DOHH2 (cell line): ENCODE data around the gene YTHDC2.

ENCODE experiments used
- H3F3A ChIP-seq: fragments of 200-600 bp; sonication (generic), shearing (Covaris generic); 2 replicates; pipeline ENCODE4 v1.6.0; 2016; ENCODE audit warnings: antibody characterized with exemption, mild to moderate bottlenecking; ENCODE audit not compliant: control insufficient read depth, insufficient read depth
- H3K27ac ChIP-seq: fragments of 200-600 bp; sonication (generic); 2 replicates; pipeline ENCODE4 v1.5.1; 2014; ENCODE audit warnings: low read depth, mild to moderate bottlenecking, low read length, moderate library complexity
- H3K27me3 ChIP-seq: fragments of 200-600 bp; sonication (generic); 2 replicates; pipeline ENCODE4 v1.6.1; 2014; ENCODE audit warnings: mild to moderate bottlenecking, low read length, mixed read lengths; ENCODE audit not compliant: control insufficient read depth
- H3K36me3 ChIP-seq: fragments of 200-600 bp; sonication (generic); 2 replicates; pipeline ENCODE4 v1.6.1; 2014; ENCODE audit warnings: mild to moderate bottlenecking, low read length, moderate library complexity, mixed read lengths; ENCODE audit not compliant: control insufficient read depth
- H3K4me1 ChIP-seq: fragments of 200-600 bp; sonication (generic); 2 replicates; pipeline ENCODE4 v1.6.1; 2014; ENCODE audit warnings: mild to moderate bottlenecking, low read length, mixed read lengths; ENCODE audit not compliant: control insufficient read depth
- H3K4me2 ChIP-seq: fragments of 200-600 bp; sonication (generic); 2 replicates; pipeline ENCODE4 v1.6.0; 2014; ENCODE audit warnings: mild to moderate bottlenecking, low read length, moderate library complexity
- H3K4me3 ChIP-seq: fragments of 200-600 bp; sonication (generic); 2 replicates; pipeline ENCODE4 v1.5.1; 2014; ENCODE audit warnings: mild to moderate bottlenecking, low read length, mixed read lengths
- H3K79me2 ChIP-seq: fragments of 200-600 bp; sonication (generic); 2 replicates; pipeline ENCODE4 v1.6.1; 2014; ENCODE audit warnings: mild to moderate bottlenecking, low read length, mixed read lengths; ENCODE audit not compliant: control insufficient read depth
- H3K9me2 ChIP-seq: fragments of 200-600 bp; sonication (generic); replicated peaks from 2 replicates; pipeline ENCODE4 v1.6.1; 2014; ENCODE audit warnings: mild to moderate bottlenecking, low read length, mixed read lengths; ENCODE audit not compliant: control insufficient read depth
- H3K9me3 ChIP-seq: fragments of 200-600 bp; sonication (generic); 2 replicates; pipeline ENCODE4 v1.6.1; 2014; ENCODE audit warnings: antibody characterized with exemption, low read length, mixed read lengths; ENCODE audit not compliant: control insufficient read depth, insufficient read depth
- H4K20me1 ChIP-seq: fragments of 200-600 bp; sonication (generic); 2 replicates; pipeline ENCODE4 v1.6.0; 2014; ENCODE audit warnings: low read depth, mild to moderate bottlenecking, antibody characterized with exemption, low read length, moderate library complexity; ENCODE audit not compliant: control insufficient read depth, insufficient read depth
- CTCF ChIP-seq: fragments of 200-600 bp; sonication (generic); IDR thresholded peaks from one replicate; pipeline ENCODE4 v1.5.1; 2014; ENCODE audit warnings: antibody characterized with exemption, mild to moderate bottlenecking, low read depth, low read length; ENCODE audit not compliant: poor library complexity, severe bottlenecking
- EZH2phosphoT487 ChIP-seq: fragments of 200-600 bp; sonication (generic); IDR thresholded peaks from 2 replicates; pipeline ENCODE4 v1.6.1; 2017; ENCODE audit warnings: borderline replicate concordance, mild to moderate bottlenecking, antibody characterized with exemption, low read length, moderate library complexity, mixed read lengths

Gene YTHDC2

DNA sequence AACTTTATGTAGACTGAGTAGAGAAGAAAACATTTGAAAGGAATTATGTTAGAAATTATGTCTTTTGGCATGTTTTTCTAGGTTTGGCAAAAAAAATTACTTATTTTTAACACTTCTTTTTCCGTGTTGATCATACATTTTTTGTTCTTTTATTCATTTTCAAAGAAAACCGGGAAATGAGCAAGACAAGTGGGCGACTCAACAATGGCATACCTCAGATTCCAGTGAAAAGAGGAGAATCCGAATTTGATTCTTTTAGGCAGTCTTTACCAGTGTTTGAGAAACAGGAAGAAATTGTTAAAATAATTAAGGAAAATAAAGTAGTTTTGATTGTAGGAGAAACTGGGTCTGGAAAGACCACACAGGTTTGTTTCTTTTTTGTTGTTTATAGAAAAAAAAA lies 12.9 kb downstream of the YTHDC2 start:
- Histone ChIP-seq H3K4me3 (no peak overlapping the region), H3K79me2 (peaks cover 31% of the 10 kb centered on the region), H3K4me2 (no peak overlapping the region), H3K9me2 (no peaks in the 10 kb centered on the region), H4K20me1 (no peaks in the 10 kb centered on the region), H3K36me3 (peaks cover 39% of the 10 kb centered on the region), H3F3A (no peaks in the 10 kb centered on the region; the same call in none of the 2 replicates), H3K9me3 (peaks cover 9% of the 10 kb centered on the region; the same call in 1 of the 2 replicates), H3K4me1 (peaks cover 30% of the 10 kb centered on the region), H3K27me3 (no peaks in the 10 kb centered on the region), H3K27ac (no peak overlapping the region)
- TF ChIP-seq EZH2phosphoT487 (no peak), CTCF (no peak)

DNA sequence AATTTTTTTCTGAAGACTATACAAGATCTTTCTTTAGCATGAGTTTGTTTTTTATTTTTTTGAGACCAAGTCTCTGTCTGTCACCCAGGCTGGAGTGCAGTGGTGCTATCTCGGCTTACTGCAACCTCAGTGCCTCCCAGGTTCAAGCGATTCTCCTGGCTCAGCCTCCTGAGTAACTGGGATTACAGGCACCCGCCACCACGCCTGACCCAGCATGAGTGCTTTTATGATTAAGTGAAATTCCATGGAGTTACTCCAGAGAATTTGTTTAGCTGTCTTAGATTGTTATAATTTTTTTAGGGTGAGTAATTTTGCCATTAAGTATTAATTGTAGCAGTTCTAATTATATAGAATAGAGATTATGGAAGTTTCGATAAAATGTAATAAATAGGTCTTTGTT lies 14.3 kb downstream of the YTHDC2 start:
- Histone ChIP-seq H3K9me2 (no peaks in the 10 kb centered on the region), H3K27me3 (no peaks in the 10 kb centered on the region)

DNA sequence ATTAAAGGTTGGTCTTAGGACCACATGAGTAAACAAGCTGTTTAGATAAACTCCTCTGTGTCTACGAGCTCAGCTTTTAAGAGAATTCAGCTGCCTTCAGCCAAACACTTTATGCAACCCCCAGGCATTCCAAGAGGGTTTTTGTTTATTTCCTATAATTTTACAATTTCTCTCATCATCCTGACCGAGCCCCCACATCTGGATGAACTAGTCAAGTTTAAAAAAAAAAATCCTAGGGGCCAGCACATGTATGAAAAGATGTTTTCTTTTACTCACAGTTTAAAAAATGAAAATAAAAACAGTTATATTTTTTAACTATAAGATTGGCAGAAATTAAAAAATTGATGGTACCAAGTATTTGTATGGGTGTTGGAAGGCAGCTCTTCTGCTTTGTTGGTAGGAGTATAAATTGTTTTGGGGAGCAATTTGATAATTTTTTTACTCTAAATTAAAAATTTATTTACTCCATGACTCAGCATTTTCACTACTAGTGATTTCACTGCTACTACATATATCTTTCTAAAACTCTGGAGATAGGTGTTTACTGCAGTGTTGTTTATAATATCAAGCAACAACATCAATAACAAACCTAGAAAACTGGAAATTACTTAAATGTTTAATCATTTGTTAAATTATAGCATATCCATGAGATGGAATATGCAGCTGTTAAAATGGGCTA lies 18.1 kb downstream of the YTHDC2 start:
- Histone ChIP-seq H3K4me3 (no peak overlapping the region), H3K36me3 (peaks cover 59% of the 10 kb centered on the region), H3K9me2 (no peaks in the 10 kb centered on the region), H3K79me2 (no peaks in the 10 kb centered on the region), H3F3A (no peaks in the 10 kb centered on the region), H3K4me1 (no peaks in the 10 kb centered on the region), H3K9me3 (peaks cover 9% of the 10 kb centered on the region; the same call in 1 of the 2 replicates), H3K4me2 (no peak overlapping the region), H4K20me1 (no peaks in the 10 kb centered on the region), H3K27me3 (no peaks in the 10 kb centered on the region), H3K27ac (no peak overlapping the region)
- no peak for TF ChIP-seq EZH2phosphoT487
- TF ChIP-seq CTCF, result no peak

More for the DNA sequence above, 14.3 kb downstream of the YTHDC2 start:
- Histone ChIP-seq H3K36me3 (peaks cover 50% of the 10 kb centered on the region), H4K20me1 (no peaks in the 10 kb centered on the region), H3K79me2 (peaks cover 21% of the 10 kb centered on the region), H3K4me2 (no peak overlapping the region), H3F3A (no peaks in the 10 kb centered on the region; the same call in none of the 2 replicates), H3K27ac (no peak overlapping the region), H3K4me1 (peaks cover 25% of the 10 kb centered on the region), H3K4me3 (no peak overlapping the region), H3K9me3 (peaks cover 9% of the 10 kb centered on the region; the same call in 1 of the 2 replicates)
- no peak for TF ChIP-seq CTCF
- no peak for TF ChIP-seq EZH2phosphoT487
